GM19452 (cell line): ENCODE results near the gene FHL3.

Experiments used
- ATAC-seq: cut with Tn5 transposase; IDR thresholded peaks from one replicate; pipeline ENCODE4 v1.9.1; 2021; ENCODE audit not compliant: unreplicated experiment

The FHL3 gene

DNA sequence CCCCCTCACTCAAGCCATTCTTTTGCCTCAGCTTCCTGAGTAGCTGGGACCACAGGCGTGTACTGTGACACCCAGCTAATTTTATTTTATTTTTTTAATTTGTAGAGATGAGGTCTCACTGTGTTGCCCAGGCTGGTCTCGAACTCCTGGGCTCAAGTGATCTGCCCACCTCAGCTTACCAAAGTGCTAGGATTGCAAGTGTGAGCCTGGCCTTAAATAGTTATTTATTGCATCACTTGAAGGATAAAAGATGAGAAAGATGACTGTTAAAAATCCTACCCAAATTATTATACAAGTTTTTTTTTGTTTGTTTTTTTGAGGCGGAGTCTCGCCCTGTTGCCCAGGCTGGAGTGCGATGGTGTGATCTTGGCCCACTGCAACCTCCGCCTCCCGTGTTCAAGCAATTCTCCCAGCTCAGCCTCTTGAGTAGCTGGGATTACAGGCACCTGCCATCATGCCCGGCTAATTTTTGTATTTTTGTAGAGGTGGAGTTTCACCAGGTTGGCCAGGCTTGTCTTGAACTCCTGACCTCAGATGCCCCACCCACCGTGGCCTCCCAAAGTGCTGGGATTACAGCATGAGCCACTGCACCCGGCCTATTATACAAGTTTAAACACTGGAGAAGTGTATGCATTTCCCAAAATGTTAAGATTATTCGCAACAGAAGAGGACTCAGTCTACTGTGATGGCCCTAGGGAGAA, 9.6 kb upstream of the FHL3 start:
- ATAC-seq, result no peak

GRCh38 chr1:38014171-38014570, 8.9 kb upstream of the FHL3 start:
- no peak for ATAC-seq

DNA sequence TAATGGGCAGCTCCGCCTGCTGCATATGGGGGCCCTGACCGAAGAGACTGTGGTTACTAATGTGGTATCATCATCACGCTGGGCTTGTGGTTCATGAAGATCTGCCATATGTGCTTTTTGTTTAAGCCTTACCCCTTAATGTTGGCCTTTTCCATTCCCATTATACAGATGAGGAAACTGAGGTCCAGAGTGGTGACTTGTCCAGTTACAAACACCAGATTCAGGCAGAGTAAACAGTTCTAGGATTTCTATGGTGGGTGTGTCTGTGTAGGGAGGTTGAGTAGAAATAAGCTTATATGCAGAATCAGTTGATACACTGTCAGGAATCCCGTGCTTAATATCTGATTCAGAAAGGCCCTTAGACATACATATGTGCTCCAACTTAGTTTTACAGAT, 7.9 kb upstream of the FHL3 start:
- no peak for ATAC-seq

DNA sequence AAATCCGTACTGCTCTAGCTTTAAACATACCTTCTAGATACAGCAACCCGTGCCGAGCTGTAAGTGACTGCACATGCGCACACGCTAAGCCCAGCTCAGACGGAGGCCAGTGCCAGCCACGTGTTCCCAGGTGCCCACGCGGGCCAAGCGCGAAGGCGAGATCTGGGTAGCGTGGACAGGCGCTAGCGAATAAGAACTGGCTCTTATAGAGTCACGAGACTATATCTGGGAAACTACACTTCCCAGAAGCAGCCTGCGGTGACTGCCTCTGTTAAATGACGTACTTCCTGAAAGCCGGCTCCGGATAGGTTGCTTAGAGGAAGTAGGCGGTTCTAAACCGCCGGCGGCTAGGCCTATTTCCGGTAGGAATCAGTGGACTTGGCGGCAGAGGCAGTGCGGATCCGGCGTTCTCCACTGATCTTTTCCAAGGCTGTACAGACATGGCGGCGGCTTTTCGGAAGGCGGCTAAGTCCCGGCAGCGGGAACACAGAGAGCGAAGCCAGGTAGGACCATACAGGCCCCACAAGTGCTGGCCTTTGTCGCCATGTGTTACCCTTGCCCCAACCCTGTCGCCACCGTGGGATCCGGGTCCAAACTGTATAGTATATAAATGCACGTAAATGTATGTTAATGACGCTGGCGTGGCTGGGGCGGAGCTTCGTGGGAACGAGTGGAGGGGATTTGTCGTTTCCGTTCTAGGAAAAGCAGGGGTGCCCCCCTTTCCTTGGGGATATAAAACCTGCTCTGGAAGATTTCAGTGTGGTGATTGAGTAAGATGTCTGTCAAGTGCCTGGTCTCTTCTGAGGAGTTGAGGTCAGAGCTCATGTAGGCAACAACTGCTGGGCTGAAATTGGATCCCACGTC, 7.3 kb upstream of the FHL3 start, which contains the start of gene UTP11:
Gene UTP11, plus strand, starts transcription at position 372 of the 864 bp plus-strand sequence. Its CDS starts 69 bp downstream, at position 441.
- peak; percentile 95 for ATAC-seq

GRCh38 chr1:38009841-38010180, 4.5 kb upstream of the FHL3 start:
- no peak for ATAC-seq

DNA sequence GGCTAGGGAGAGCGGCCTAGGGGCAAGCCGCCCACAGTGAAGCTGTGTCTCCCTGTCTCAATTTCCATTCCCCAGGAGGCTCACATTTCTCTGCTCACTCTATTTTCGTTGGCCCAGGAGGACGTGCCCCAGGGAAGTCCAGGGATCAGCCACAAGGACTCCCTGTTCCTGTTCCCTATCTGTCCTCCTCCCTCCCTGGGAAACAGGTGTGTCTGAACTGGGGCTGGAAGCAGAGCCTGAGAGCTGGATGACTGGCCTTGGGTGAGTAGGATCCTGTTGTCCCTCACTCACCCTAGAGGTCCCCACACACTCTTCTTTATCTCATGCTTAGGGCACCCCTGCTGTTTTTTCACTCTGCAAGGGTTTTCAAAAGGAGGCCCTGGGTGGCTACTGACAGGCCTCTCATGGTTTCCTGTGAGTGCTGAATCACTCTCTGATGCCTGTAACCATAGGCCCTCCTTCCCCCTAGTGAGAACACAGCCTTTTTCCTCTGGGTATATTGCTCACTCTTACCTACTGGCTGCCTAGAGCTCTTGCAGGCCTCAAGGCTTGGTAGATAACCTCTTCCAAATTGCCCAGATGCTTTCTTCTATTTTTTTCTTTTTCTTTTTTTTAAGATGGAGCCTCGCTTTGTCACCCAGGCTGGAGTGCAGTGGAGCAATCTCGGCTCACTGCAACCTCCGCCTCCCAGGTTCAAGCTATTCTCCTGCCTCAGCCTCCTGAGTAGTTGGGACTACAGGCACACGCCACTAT, 4.0 kb upstream of the FHL3 start:
- ATAC-seq, result no peak

DNA sequence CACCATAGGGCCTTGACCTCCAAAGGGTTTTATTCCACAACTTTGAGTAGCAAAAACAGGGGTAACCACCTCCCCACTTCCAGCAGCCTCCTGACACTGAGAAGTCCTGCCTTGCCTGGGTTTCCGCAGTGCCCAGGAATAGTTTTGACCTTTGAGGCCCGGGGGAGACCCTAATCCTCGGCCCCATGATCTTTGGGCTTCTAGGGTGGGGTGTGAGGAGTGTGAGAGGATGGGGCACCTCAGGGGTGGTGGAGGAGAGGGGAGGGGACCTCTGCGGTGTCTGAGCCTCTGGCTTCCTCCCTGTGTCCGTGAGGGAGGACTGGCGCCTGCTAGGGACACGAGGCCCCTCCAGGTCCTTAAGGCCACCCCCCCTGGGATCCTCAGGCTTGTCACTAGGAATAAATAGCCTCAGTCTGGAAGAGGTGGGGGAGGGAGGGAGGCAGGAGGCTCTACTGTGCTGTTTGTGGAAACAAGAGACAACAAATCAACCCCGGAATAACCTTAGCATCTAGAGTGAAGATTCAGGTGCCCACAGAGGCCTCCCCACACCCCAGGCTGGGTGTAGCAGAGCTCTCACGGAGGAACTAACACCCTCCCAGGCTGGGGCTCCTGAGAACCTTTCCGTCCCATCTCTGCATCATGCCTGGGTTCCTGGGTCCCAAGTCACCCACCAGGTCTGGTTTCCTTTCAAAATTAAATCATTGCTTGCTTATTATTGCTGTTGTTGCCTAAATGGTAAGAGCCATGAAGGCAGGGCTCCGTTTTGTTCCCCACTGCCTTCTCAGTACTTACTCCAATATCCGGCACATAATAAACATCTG, 904 bp upstream of the FHL3 start:
- ATAC-seq, result no peak

DNA sequence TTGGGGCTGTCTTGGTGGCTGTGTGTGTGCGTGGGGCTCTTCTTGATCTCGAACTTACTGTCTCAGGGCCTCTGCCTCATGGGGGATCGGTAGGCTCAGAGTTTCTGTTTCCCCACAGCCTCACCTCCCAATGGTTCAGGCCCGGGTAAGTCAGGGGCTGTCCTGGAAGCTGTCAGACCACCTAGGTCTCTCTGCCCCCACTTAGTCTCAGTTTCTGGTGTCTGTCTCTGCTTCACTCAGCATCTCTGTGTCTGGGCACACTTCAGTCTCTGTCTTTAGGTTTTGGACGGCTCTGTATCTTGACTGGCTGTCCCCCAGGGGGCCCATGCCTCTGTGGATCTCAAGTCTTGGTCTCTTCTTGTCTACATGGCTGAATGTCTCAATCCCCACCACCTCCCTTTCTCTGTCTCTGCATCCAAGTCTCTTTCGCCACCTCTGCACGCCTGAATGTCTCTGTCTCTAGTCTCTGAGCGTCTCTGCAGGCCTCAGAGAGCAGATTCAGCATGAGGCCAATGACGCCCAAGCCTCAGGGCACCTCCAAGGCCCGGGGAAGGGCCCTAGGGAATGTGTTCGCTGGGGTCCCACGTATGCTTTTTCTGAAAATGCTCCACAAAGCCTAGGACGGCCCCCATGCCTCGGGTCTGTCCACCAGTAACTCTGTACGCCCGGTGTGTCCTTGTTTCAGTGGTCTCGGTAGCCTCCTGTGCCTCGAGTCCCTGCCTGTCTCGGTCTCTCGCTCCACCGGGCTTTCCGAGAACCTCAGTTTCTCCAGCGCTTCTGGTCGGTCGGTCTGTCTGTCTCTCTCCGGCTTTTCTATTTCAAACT, 818 bp downstream of the FHL3 start:
- ATAC-seq, result no peak

- no peak for ATAC-seq
Measured at GRCh38 chr1:38003261-38004250, 1.8 kb downstream of the FHL3 start.

DNA sequence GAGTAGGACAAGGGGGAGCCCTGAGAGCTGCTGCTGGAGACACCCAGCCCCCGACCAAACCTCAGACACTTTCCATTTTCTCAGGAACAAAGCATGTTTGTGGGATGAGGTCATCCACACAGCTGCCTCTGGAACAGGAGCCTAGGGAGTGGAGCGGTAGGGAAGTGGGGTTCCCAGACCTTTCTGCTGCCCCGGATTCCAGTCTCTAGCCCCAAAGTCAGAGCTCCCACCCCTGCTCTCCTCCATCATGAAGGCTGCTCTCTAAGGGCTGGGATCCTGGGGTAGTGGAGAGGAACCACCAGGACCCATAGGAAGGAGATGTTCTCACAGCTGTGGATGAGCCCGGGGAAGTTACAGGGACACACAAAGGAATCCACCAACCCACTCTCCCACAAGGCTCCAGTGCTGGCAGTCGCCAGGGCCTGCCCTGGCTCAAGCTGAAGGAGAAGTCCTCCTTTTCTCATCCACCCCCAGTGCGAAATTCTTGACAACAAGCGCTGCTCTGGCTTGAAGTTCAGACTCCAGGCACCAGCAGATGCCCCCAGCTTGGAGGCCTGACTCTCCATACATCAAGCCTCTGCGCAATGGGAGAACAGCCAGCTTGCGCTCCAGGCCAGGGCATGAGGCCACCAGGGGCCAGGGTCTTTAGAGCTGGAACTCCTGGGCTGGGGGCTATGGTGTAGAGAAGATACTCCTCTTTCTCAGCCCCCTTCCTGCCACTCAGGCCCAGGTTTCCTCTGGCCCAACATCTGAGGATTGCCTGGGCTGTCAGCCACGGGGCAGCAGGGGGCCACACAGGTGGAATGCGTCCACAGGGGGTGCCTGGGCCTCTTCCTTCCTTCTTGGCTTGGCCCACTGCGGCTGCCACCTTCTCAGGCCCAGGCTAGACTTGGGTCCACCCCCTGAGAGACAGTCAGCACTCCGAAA, 4.5 kb downstream of the FHL3 start:
- no peak for ATAC-seq

- no peak for ATAC-seq
Measured at GRCh38 chr1:38000233-38000528, 5.1 kb downstream of the FHL3 start.

DNA sequence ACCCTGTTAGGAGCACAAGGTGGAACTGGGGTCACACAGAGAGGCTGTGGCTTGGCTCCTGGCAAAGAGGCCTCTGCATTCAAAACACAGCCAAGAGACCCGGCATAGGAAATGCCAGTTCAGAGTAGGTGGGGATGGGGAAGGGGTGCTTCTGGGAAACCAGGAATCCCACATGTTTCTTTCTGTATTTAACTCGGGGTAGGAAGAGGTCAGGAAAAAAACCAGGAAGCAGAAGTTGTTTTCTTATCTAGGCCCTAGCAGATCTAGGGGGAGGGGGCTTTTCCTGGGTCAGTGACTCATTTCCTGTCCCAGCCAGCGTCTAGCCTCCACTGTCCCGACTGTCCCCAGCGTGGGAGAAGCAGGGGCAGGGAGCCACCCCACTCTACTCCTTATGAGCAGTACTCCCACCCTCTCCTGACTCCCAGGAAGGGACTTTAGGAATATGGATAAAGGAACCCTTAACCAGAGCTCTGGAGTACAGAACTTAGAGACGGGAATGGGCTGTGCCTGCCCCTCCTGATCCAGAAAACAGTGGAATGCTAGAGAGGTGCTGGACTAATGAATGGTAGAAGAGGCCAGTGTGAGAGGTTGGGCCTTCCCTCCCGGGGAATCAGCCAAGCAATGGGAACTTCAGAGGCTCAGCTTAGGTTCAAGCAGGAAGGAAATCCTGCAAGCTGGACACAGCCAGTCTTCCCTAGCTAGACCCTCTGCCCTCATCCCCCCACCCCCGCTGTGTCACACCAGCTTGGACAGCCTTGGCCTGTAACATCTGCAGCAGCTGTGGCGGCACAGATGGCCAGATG, 5.7 kb downstream of the FHL3 start:
- ATAC-seq, result no peak

GRCh38 chr1:37998913-37999429, 6.3 kb downstream of the FHL3 start:
- ATAC-seq, result no peak

- ATAC-seq, result no peak
Measured at GRCh38 chr1:37998089-37998808, 7.1 kb downstream of the FHL3 start.

- ATAC-seq, result no peak
Measured at GRCh38 chr1:37997256-37998088, 7.8 kb downstream of the FHL3 start.
